ENCODE results near the gene NCOA6.

DNA sequence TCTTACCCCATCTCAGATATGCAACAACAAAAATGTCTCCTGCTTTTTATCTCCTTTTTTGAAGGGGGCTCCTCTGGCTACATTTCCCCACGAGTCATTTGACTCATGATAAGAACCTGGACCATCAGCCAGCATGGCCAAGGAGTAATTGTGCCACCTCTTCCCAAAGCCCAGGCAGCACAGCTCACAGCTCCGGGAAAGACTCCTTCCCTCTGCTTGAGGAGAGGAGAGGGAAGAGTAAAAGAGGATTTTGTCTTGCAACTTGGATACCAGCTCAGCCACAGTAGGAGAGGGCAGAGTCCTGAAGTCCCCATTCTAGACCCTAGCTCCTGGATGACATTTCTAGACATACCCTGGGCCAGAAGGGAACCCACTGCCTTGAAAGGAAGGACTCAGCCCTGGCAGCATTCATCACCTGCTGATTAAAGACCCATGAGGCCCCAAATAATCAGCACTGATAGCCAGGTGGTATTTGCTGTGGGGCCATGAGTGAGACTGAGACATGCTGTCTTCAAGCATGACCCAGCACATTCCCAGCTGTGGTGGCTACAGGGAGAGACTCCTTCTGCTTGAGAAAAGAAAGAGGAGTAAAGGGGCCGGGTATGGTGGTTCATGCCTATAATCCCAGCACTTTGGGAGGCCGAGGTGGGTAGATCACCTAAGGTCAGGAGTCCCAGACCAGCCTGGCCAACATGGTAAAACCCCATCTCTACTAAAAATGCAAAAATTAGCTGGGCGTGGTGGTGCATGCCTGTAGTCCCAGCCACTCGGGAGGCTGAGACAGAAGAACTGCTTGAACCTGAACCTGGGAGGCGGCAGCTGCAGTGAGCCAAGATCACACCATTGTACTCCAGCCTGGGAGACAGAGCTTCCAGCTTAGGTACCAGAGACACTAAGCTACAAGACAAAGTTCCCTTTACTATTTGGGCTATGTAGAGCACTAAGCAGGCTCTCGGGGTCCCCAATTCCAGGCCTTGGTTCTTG is 28.1 kb downstream of the NCOA6 start:
- TF ChIP-seq CTCF (IDR thresholded peaks at IDR 0.05; ENCODE audit: insufficient read depth, low read length), result no peak
- TF ChIP-seq, protein P1, sequence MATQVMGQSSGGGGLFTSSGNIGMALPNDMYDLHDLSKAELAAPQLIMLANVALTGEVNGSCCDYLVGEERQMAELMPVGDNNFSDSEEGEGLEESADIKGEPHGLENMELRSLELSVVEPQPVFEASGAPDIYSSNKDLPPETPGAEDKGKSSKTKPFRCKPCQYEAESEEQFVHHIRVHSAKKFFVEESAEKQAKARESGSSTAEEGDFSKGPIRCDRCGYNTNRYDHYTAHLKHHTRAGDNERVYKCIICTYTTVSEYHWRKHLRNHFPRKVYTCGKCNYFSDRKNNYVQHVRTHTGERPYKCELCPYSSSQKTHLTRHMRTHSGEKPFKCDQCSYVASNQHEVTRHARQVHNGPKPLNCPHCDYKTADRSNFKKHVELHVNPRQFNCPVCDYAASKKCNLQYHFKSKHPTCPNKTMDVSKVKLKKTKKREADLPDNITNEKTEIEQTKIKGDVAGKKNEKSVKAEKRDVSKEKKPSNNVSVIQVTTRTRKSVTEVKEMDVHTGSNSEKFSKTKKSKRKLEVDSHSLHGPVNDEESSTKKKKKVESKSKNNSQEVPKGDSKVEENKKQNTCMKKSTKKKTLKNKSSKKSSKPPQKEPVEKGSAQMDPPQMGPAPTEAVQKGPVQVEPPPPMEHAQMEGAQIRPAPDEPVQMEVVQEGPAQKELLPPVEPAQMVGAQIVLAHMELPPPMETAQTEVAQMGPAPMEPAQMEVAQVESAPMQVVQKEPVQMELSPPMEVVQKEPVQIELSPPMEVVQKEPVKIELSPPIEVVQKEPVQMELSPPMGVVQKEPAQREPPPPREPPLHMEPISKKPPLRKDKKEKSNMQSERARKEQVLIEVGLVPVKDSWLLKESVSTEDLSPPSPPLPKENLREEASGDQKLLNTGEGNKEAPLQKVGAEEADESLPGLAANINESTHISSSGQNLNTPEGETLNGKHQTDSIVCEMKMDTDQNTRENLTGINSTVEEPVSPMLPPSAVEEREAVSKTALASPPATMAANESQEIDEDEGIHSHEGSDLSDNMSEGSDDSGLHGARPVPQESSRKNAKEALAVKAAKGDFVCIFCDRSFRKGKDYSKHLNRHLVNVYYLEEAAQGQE (IDR thresholded peaks at IDR 0.05; ENCODE audit: insufficient replicate concordance, low read depth), result no peak
- no peak for TF ChIP-seq POLR2AphosphoS5 (IDR thresholded peaks at IDR 0.05; ENCODE audit: low read depth)
- no peak for TF ChIP-seq GABPA (IDR thresholded peaks at IDR 0.05; ENCODE audit: low read depth)
- TF ChIP-seq SPI1 (IDR thresholded peaks at IDR 0.05; ENCODE audit: borderline replicate concordance, low read depth), result no peak

All from HL-60 (cell line).